Activated CD4-positive, alpha-beta T cell treated with anti-CD3 and anti-CD28 coated beads for 36 hours (primary cell): ENCODE measurements around the gene RNASE13. TPM values are rescaled to one million over a fixed set of nuclear protein-coding genes. Genes with fewer than 3 reads are reported as not detected.

Experiments
- ATAC-seq: fragments of 200-7000 bp; cut with Tn5 transposase; one replicate; pipeline ENCODE4 v1.10.0; 2021; ENCODE audit warnings: mild to moderate bottlenecking, moderate library complexity
- CTCF ChIA-PET: fragments of 350-600 bp; sonication (Branson Sonifier 250); formaldehyde crosslinking; loops from one replicate; lab custom pipeline; 2021; ENCODE audit warnings: antibody characterized with exemption; lab: Charles Lee
- POLR2A ChIA-PET: fragments of 350-600 bp; sonication (Branson Sonifier 250); formaldehyde crosslinking; loops from one replicate; lab custom pipeline; 2021; ENCODE audit warnings: antibody characterized with exemption, inconsistent platforms; lab: Charles Lee
- DNase-seq: peaks from one replicate; pipeline ENCODE4 v3.0.0-alpha.2; 2020
- H3K27ac Mint-ChIP-seq: one replicate; pipeline ENCODE4 v1.8.0; 2021; ENCODE audit warnings: mixed read lengths
- H3K27me3 Mint-ChIP-seq: one replicate; pipeline ENCODE4 v1.8.0; 2021; ENCODE audit warnings: mixed read lengths
- H3K36me3 Mint-ChIP-seq: one replicate; pipeline ENCODE4 v1.8.0; 2021; ENCODE audit warnings: low read depth, mixed read lengths
- H3K4me1 Mint-ChIP-seq: one replicate; pipeline ENCODE4 v1.8.0; 2021; ENCODE audit warnings: mixed read lengths
- H3K4me3 Mint-ChIP-seq: one replicate; pipeline ENCODE4 v1.8.0; 2021; ENCODE audit warnings: mild to moderate bottlenecking, moderate library complexity, mixed read lengths
- H3K9me3 Mint-ChIP-seq: one replicate; pipeline ENCODE4 v1.8.0; 2021; ENCODE audit warnings: low read depth, mixed read lengths
- intact Hi-C, 2 experiments: fragments of 100-400 bp; cut with DNase I in 1 of 2; cut with micrococcal nuclease in 1 of 2; formaldehyde crosslinking; loops; one replicate each; pipeline versions ENCODE4 v1.14.2 to v1.15.1; 2022 to 2024; cut with DNase I, micrococcal nuclease
- total RNA-seq, 2 experiments: library from RNA; stranded (reverse); gene quantifications; one replicate each; pipeline ENCODE4 v1.2.3, GENCODE V29; 2021

RNASE13 gene
- total RNA-seq, 2 experiments from 2014 or later: not detected

DNA sequence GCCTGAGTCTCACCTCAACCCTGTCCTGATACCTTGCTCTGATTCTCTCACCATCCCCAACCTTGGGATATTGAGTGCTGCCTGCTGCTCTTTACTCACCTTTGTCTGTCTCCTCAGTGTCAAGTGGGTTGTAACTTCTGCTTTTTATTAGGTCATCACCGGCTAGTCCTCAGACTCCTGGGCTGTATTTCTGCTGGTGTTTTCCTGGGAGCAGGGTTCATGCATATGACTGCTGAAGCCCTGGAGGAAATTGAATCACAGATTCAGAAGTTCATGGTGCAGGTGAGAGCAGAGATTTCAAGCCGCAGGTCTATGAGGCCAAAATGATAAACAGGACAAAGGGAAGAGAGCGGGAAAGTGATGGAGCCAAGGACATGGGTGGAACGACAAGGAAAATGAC lies 35.0 kb downstream of the RNASE13 start:
- no peaks in the 10 kb centered on the region for H3K9me3 Mint-ChIP-seq
- POLR2A ChIA-PET: no interaction called here
- H3K27me3 Mint-ChIP-seq: no peaks in the 10 kb centered on the region
- peaks cover 22% of the 10 kb centered on the region for H3K4me1 Mint-ChIP-seq
- H3K27ac Mint-ChIP-seq: no peak overlapping the region
- ATAC-seq (no peak), DNase-seq (no peak)
- intact Hi-C loops: no loop called here
- H3K36me3 Mint-ChIP-seq: peaks cover 28% of the 10 kb centered on the region
- CTCF ChIA-PET: interaction anchor here (0.8 to 7.1 kb wide), 6 partner anchors 8 to 209 kb away, joined by 3 to 68 read pairs (median 6); no protein-coding TSS in a partner anchor
- no peak overlapping the region for H3K4me3 Mint-ChIP-seq

DNA sequence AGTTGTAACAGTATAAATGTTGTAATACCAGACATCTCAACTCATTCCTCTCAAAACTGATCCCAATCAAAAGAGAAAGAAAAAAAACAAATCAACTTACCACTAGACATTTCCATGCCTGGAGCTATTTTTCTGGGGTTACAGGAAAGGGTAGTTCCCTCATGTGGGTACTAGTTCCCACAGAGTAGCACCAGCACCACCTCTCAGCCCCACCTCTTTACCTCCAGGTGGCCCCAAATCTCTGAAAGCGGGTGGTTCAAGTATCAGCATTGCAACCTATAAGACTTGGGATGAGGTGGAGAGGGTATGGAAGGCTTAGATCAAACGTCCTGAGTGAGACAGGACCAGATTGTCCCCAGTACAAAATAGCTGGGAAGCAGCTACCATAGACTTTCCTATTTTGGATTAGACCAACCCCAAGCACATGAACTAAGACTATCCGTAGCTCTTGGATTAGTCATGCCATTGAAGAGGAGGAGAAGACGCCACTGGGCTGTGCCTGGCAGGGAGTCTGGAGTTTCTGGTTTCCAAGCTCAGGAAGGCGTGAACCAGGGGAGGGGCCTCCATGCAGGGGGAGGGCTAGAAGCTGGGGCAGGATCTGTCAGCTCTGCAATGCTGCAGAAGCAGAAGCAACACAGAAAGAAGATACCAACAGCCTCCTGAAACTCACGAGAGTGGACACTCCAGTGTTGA lies 35.8 kb downstream of the RNASE13 start, which contains the start of gene SLC39A2:
TSS of gene SLC39A2 (plus strand) at position 620 of the 693 bp plus-strand sequence. CDS start 154 bp downstream, outside the sequence.
- ATAC-seq (peak; percentile 36), DNase-seq (no peak)
- Mint-ChIP-seq H3K4me1 (peaks cover 23% of the 10 kb centered on the region), H3K9me3 (no peaks in the 10 kb centered on the region), H3K36me3 (peaks cover 33% of the 10 kb centered on the region), H3K27ac (no peak within 1 kb of the TSS), H3K4me3 (no peak within 1 kb of the TSS), H3K27me3 (no peaks in the 10 kb centered on the region)
- CTCF ChIA-PET: interaction anchor here (0.6 to 7.1 kb wide), 9 partner anchors 9 to 331 kb away, joined by 3 to 68 read pairs (median 5); no protein-coding TSS in a partner anchor
- POLR2A ChIA-PET: interaction anchor here (0.6 to 1.2 kb wide), 3 partner anchors 93 to 1508 kb away, joined by 3 read pairs; no protein-coding TSS in a partner anchor
- intact Hi-C loops: no loop called here

DNA sequence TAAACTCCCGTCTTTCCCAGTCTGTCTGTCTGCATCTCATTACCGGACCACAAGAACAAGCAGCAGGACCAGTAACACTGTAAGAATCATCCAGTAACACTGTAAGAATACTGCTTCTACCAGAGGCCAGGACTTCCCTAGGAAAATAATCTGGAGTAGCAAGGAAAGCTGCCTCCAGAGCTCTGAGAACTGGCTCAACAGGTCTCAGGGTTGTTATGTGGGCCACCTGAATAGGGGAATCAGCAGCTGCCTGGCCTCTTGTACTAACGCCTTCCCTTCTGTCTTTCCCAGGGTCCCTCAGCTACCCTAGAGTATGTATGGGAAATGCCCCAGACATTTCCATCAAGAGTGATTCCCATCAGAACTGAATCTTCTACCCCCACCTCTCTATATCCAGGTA lies 36.5 kb downstream of the RNASE13 start:
- H3K4me3 Mint-ChIP-seq: no peak overlapping the region
- no peaks in the 10 kb centered on the region for H3K9me3 Mint-ChIP-seq
- peaks cover 25% of the 10 kb centered on the region for H3K4me1 Mint-ChIP-seq
- H3K36me3 Mint-ChIP-seq: peaks cover 37% of the 10 kb centered on the region
- DNase-seq (no peak), ATAC-seq (no peak)
- ChIA-PET CTCF (interaction anchor here (0.6 to 7.1 kb wide), 9 partner anchors 10 to 330 kb away, joined by 3 to 68 read pairs (median 3); no protein-coding TSS in a partner anchor), POLR2A (interaction anchor here (0.6 to 1.2 kb wide), 2 partner anchors 94 to 1509 kb away, joined by 3 read pairs; no protein-coding TSS in a partner anchor)
- intact Hi-C loops: no loop called here
- no peaks in the 10 kb centered on the region for H3K27me3 Mint-ChIP-seq
- H3K27ac Mint-ChIP-seq: no peak overlapping the region

DNA sequence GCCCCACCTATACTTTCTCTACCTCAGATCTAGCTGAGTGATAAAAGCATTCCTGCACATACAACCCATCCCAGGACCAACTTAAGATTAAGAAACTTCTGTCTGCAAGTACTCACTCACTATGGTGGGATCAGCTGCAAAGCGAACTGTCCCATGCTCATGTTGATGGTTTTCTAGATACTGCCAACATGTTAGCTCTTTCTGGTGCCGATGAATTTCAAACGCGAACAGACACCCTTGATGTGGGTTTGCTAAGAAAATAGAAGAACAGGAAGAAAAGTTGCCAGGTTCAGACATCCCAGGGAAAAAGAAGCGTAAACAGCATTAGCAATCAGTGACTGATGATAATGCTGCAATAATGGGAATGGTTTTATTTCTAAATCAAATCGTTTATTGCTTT lies 37.0 kb downstream of the RNASE13 start:
- Mint-ChIP-seq H3K27me3 (no peaks in the 10 kb centered on the region), H3K27ac (no peak overlapping the region), H3K36me3 (peaks cover 42% of the 10 kb centered on the region), H3K4me1 (peaks cover 29% of the 10 kb centered on the region), H3K9me3 (no peaks in the 10 kb centered on the region), H3K4me3 (no peak overlapping the region)
- DNase-seq: no peak
- POLR2A ChIA-PET: interaction anchor here (0.6 kb wide), 1 partner anchor 1511 kb away, joined by 4 read pairs; no protein-coding TSS in a partner anchor
- ATAC-seq: no peak
- intact Hi-C loops: no loop called here
- CTCF ChIA-PET: interaction anchor here (0.6 to 7.1 kb wide), 9 partner anchors 8 to 140 kb away, joined by 3 to 68 read pairs (median 8); no protein-coding TSS in a partner anchor

DNA sequence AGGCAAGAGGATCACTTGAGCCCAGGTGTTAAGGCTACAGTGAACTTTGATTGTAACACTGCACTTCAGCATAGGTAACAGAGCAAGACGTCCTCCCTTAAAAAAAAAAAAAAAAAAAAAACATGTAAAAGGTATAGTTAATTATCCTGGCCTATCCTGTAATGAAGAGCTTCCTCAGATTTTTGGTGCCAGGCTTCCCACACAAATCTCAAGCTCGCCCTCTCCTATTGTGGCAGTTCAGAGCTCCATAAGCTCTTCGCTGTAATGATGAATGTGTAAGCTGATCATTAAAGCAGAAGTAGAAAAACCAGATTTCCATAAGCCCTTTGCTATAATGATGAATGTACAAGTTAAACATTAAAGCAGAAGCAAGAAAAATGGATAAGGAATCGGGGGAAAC lies 37.5 kb downstream of the RNASE13 start:
- Mint-ChIP-seq H3K27me3 (no peaks in the 10 kb centered on the region), H3K36me3 (peaks cover 47% of the 10 kb centered on the region), H3K9me3 (no peaks in the 10 kb centered on the region), H3K27ac (peak overlapping the region; percentile 23), H3K4me1 (peaks cover 32% of the 10 kb centered on the region), H3K4me3 (no peak overlapping the region)
- intact Hi-C loops: no loop called here
- ATAC-seq (no peak), DNase-seq (no peak)
- ChIA-PET CTCF (interaction anchor here (0.7 to 7.1 kb wide), 7 partner anchors 8 to 140 kb away, joined by 3 to 68 read pairs (median 8); no protein-coding TSS in a partner anchor), POLR2A (interaction anchor here (0.6 kb wide), 1 partner anchor 1511 kb away, joined by 4 read pairs; no protein-coding TSS in a partner anchor)

DNA sequence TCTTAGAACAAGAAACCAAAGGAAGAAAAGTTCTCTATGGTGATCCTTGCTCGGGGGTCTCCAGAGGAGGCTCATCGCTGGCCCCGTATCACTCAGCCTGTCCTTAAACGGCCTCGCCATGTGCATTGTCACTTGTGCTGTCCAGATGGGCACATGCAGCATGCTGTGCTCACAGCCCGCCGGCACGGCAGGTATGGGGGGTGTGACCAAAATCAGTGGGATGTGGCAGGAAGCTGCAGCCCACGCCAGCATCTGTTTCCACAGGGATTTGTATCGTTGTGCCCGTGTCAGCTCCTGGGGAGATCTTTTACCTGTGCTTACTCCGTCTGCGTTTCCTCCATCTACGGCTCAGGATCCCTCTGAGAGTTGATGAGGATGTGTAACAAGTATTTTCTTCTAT lies 38.1 kb downstream of the RNASE13 start:
- CTCF ChIA-PET: interaction anchor here (0.7 to 7.1 kb wide), 5 partner anchors 9 to 139 kb away, joined by 3 to 68 read pairs (median 10); no protein-coding TSS in a partner anchor
- H3K4me3 Mint-ChIP-seq: no peak overlapping the region
- no peaks in the 10 kb centered on the region for H3K9me3 Mint-ChIP-seq
- H3K27me3 Mint-ChIP-seq: no peaks in the 10 kb centered on the region
- peaks cover 53% of the 10 kb centered on the region for H3K36me3 Mint-ChIP-seq
- intact Hi-C loops: no loop called here
- peaks cover 38% of the 10 kb centered on the region for H3K4me1 Mint-ChIP-seq
- ATAC-seq (no peak), DNase-seq (no peak)
- POLR2A ChIA-PET: no interaction called here
- H3K27ac Mint-ChIP-seq: no peak overlapping the region

- POLR2A ChIA-PET: no interaction called here
- Mint-ChIP-seq H3K27ac (peak within 1 kb of the TSS; percentile 89), H3K27me3 (no peaks in the 10 kb centered on the region), H3K4me1 (peaks cover 39% of the 10 kb centered on the region), H3K9me3 (no peaks in the 10 kb centered on the region), H3K4me3 (peak within 1 kb of the TSS; percentile 92), H3K36me3 (peaks cover 41% of the 10 kb centered on the region)
- peak; percentile 97 for ATAC-seq
- DNase-seq: peak; percentile 93
- intact Hi-C loops: loop anchor here in 1 of 2 experiments (1.0 to 2.0 kb wide), 8 partner anchors 19 to 647 kb away; partner anchors contain the start of genes APEX1, HNRNPC, METTL3 and OSGEP
- CTCF ChIA-PET: interaction anchor here (0.6 to 2.0 kb wide), 2 partner anchors 25 to 381 kb away, joined by 3 to 5 read pairs; no protein-coding TSS in a partner anchor
These were observed 44.6 kb downstream of the RNASE13 start, which contains the start of gene METTL17 for GRCh38 chr14:20989787-20990600. METTL17 (plus strand) TSS chr14:20989980; CDS start chr14:20990003, 23 bp downstream.

- peaks cover 35% of the 10 kb centered on the region for H3K36me3 Mint-ChIP-seq
- H3K9me3 Mint-ChIP-seq: no peaks in the 10 kb centered on the region
- ATAC-seq: no peak
- ChIA-PET POLR2A (no interaction called here), CTCF (interaction anchor here (0.6 to 1.9 kb wide), 3 partner anchors 18 to 380 kb away, joined by 3 to 11 read pairs (median 3); no protein-coding TSS in a partner anchor)
- H3K27ac Mint-ChIP-seq: peak overlapping the region; percentile 89
- peaks cover 37% of the 10 kb centered on the region for H3K4me1 Mint-ChIP-seq
- intact Hi-C loops: loop anchor here in 1 of 2 experiments (1.0 to 2.0 kb wide), 8 partner anchors 18 to 646 kb away; partner anchors contain the start of genes APEX1, HNRNPC, METTL3 and OSGEP
- H3K4me3 Mint-ChIP-seq: peak overlapping the region; percentile 92
- no peaks in the 10 kb centered on the region for H3K27me3 Mint-ChIP-seq
- no peak for DNase-seq
These were observed 45.2 kb downstream of the RNASE13 start for GRCh38 chr14:20989471-20989786.

GRCh38 chr14:20988717-20989470 lies 45.7 kb downstream of the RNASE13 start:
- Mint-ChIP-seq H3K27ac (peak overlapping the region; percentile 25), H3K27me3 (no peaks in the 10 kb centered on the region), H3K9me3 (no peaks in the 10 kb centered on the region), H3K36me3 (peaks cover 32% of the 10 kb centered on the region), H3K4me3 (peak overlapping the region; percentile 92), H3K4me1 (peaks cover 37% of the 10 kb centered on the region)
- POLR2A ChIA-PET: no interaction called here
- no peak for DNase-seq
- CTCF ChIA-PET: interaction anchor here (0.6 to 1.9 kb wide), 7 partner anchors 16 to 380 kb away, joined by 3 to 11 read pairs (median 3); no protein-coding TSS in a partner anchor
- intact Hi-C loops: loop anchor here in 1 of 2 experiments (1.0 to 2.0 kb wide), 8 partner anchors 18 to 646 kb away; partner anchors contain the start of genes APEX1, HNRNPC, METTL3 and OSGEP
- ATAC-seq: no peak

DNA sequence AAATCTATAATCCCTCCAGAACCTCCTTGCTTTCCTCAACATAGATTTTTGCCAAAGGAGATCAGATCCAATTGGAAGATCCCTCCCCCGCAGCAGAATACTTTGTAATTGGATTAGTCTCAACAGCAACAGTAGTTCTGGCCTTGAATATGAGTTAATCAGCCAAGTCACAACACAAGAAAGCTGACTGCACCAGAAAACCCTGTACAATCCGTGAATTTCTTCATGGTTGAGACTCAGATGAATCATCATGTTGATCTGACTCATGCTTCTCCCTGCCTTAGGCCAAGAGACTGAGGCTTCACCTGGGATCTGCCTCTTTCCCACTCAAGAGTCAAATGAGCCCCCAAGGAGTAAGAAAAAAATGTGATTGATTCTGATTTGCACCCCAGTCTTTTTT lies 47.8 kb downstream of the RNASE13 start:
- POLR2A ChIA-PET: no interaction called here
- Mint-ChIP-seq H3K9me3 (no peaks in the 10 kb centered on the region), H3K27ac (no peak overlapping the region), H3K4me1 (peaks cover 24% of the 10 kb centered on the region), H3K36me3 (peaks cover 15% of the 10 kb centered on the region), H3K27me3 (peaks cover 2% of the 10 kb centered on the region), H3K4me3 (no peak overlapping the region)
- DNase-seq: no peak
- CTCF ChIA-PET: interaction anchor here (0.6 to 0.9 kb wide), 2 partner anchors 12 to 43 kb away, joined by 3 to 4 read pairs; no protein-coding TSS in a partner anchor
- peak; percentile 17 for ATAC-seq
- intact Hi-C loops: no loop called here
